Ishikawa (cell line): ENCODE results near the gene R3HDM2.

ENCODE experiments used
- CREB1 ChIP-seq: IDR thresholded peaks from 2 replicates; pipeline ENCODE4 v1.6.1; 2012; ENCODE audit warnings: low read depth
- EGR1 ChIP-seq: IDR thresholded peaks from 2 replicates; pipeline ENCODE4 v1.6.1; 2012
- FOXM1 ChIP-seq: IDR thresholded peaks from 2 replicates; pipeline ENCODE4 v1.6.1; 2012; ENCODE audit warnings: low read depth, borderline replicate concordance
- MAX ChIP-seq: IDR thresholded peaks from 2 replicates; pipeline ENCODE4 v1.6.1; 2012
- RAD21 ChIP-seq: IDR thresholded peaks from 2 replicates; pipeline ENCODE4 v1.6.1; 2012; ENCODE audit warnings: low read depth
- REST ChIP-seq: IDR thresholded peaks from 2 replicates; pipeline ENCODE4 v1.6.1; 2012; ENCODE audit warnings: low read depth, mild to moderate bottlenecking
- TAF1 ChIP-seq: IDR thresholded peaks from 2 replicates; pipeline ENCODE4 v1.6.1; 2012; ENCODE audit warnings: low read depth, mild to moderate bottlenecking
- TEAD4 ChIP-seq: IDR thresholded peaks from 2 replicates; pipeline ENCODE4 v1.6.1; 2012

GRCh38 chr12:57323416-57323815 lies 107.4 kb downstream of the R3HDM2 start:
- TF ChIP-seq RAD21 (no peak), REST (no peak), FOXM1 (no peak), TAF1 (no peak), MAX (no peak), TEAD4 (no peak), CREB1 (no peak), EGR1 (no peak)
